Mammary epithelial cell (primary cell): ENCODE measurements around the gene CDK2AP2.

Source experiments
- EZH2 ChIP-seq: IDR thresholded peaks from 2 replicates; pipeline ENCODE4 v1.6.1; 2012; ENCODE audit warnings: low read length, inconsistent platforms, borderline replicate concordance
- TF ChIP-seq, protein P1 (sequence below), 2 donors: IDR thresholded peaks in 1 of 2; conservative IDR thresholded peaks in 1 of 2; 2 replicates each; pipeline ENCODE4 v1.5.1; 2011 to 2012; ENCODE audit warnings: inconsistent platforms in 2 of 2, low read length in 2 of 2, mild to moderate bottlenecking in 2 of 2, control low read depth in 1 of 2, low read depth in 1 of 2; ENCODE audit not compliant: insufficient read depth in 1 of 2; ENCODE audit errors: extremely low read depth in 1 of 2

GRCh38 chr11:67544616-67545242 lies 36.8 kb upstream of the CDK2AP2 start:
- TF ChIP-seq, protein P1, sequence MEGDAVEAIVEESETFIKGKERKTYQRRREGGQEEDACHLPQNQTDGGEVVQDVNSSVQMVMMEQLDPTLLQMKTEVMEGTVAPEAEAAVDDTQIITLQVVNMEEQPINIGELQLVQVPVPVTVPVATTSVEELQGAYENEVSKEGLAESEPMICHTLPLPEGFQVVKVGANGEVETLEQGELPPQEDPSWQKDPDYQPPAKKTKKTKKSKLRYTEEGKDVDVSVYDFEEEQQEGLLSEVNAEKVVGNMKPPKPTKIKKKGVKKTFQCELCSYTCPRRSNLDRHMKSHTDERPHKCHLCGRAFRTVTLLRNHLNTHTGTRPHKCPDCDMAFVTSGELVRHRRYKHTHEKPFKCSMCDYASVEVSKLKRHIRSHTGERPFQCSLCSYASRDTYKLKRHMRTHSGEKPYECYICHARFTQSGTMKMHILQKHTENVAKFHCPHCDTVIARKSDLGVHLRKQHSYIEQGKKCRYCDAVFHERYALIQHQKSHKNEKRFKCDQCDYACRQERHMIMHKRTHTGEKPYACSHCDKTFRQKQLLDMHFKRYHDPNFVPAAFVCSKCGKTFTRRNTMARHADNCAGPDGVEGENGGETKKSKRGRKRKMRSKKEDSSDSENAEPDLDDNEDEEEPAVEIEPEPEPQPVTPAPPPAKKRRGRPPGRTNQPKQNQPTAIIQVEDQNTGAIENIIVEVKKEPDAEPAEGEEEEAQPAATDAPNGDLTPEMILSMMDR (conservative IDR thresholded peaks at IDR 0.05 in 1 of 2, IDR thresholded peaks at IDR 0.05 in 1 of 2; ENCODE audit: extremely low read depth in 1 of 2, insufficient read depth in 1 of 2, low read depth in 1 of 2, low read length in 2 of 2) = no peak
- TF ChIP-seq EZH2 = no peak
